OCI-LY1 (cell line): ENCODE data around the gene TIE1.

Experiments used
- H2AFZ ChIP-seq: fragments of 200-600 bp; sonication (generic), shearing (Covaris generic); 2 replicates; pipeline ENCODE4 v1.6.0; 2014; ENCODE audit warnings: antibody characterized with exemption, mild to moderate bottlenecking, low read length
- H3F3A ChIP-seq: fragments of 200-600 bp; sonication (generic), shearing (Covaris generic); 2 replicates; pipeline ENCODE4 v1.6.0; 2014; ENCODE audit warnings: mild to moderate bottlenecking, antibody characterized with exemption, low read length, moderate library complexity; ENCODE audit not compliant: insufficient read depth
- H3K27ac ChIP-seq: fragments of 200-600 bp; sonication (generic); 2 replicates; pipeline ENCODE4 v1.5.1; 2014; ENCODE audit warnings: low read length, mixed run types, mild to moderate bottlenecking, low read depth; ENCODE audit not compliant: poor library complexity, severe bottlenecking
- H3K27me3 ChIP-seq: fragments of 200-600 bp; sonication (generic); 2 replicates; pipeline ENCODE4 v1.6.0; 2014; ENCODE audit warnings: antibody characterized with exemption, mild to moderate bottlenecking, low read length, moderate library complexity; ENCODE audit not compliant: insufficient read depth
- H3K36me3 ChIP-seq: fragments of 200-600 bp; sonication (generic); 2 replicates; pipeline ENCODE4 v1.6.1; 2014; ENCODE audit warnings: mild to moderate bottlenecking, antibody characterized with exemption, low read length, moderate library complexity, mixed read lengths; ENCODE audit not compliant: insufficient read depth
- H3K4me1 ChIP-seq: fragments of 200-600 bp; sonication (generic); 2 replicates; pipeline ENCODE4 v1.5.1; 2014; ENCODE audit warnings: mild to moderate bottlenecking, low read length, moderate library complexity; ENCODE audit not compliant: insufficient read depth, severe bottlenecking
- H3K4me2 ChIP-seq: fragments of 200-600 bp; sonication (generic), shearing (Covaris generic); 2 replicates; pipeline ENCODE4 v1.6.1; 2014; ENCODE audit warnings: low read length
- H3K4me3 ChIP-seq: fragments of 200-600 bp; sonication (generic); 2 replicates; pipeline ENCODE4 v1.5.1; 2014; ENCODE audit warnings: low read length, low read depth, mild to moderate bottlenecking, mixed read lengths; ENCODE audit not compliant: poor library complexity, severe bottlenecking
- H3K79me2 ChIP-seq: fragments of 200-600 bp; shearing (Covaris generic); 2 replicates; pipeline ENCODE4 v1.6.1; 2016; ENCODE audit warnings: mixed run types, low read length, mixed read lengths; ENCODE audit not compliant: insufficient read depth
- H3K9ac ChIP-seq: fragments of 200-600 bp; sonication (generic), shearing (Covaris generic); 2 replicates; pipeline ENCODE4 v1.6.1; 2014; ENCODE audit warnings: mild to moderate bottlenecking, low read length, mixed read lengths
- H3K9me2 ChIP-seq: fragments of 200-600 bp; sonication (generic), shearing (Covaris generic); 2 replicates; pipeline ENCODE4 v1.6.1; 2014; ENCODE audit warnings: low read depth, mild to moderate bottlenecking, low read length, mixed read lengths
- H3K9me3 ChIP-seq: fragments of 200-600 bp; shearing (Covaris generic); 2 replicates; pipeline ENCODE4 v1.6.1; 2014; ENCODE audit warnings: low read length, mixed read lengths
- H4K20me1 ChIP-seq: fragments of 200-600 bp; sonication (generic), shearing (Covaris generic); 2 replicates; pipeline ENCODE4 v1.6.0; 2016; ENCODE audit warnings: mild to moderate bottlenecking, low read length; ENCODE audit not compliant: insufficient read depth
- EZH2 ChIP-seq: fragments of 200-600 bp; sonication (generic), shearing (Covaris generic); IDR thresholded peaks from 2 replicates; pipeline ENCODE4 v1.8.0; 2017; ENCODE audit warnings: borderline replicate concordance, mixed run types, mild to moderate bottlenecking, antibody characterized with exemption, low read length, moderate library complexity, mixed read lengths
- TF ChIP-seq, protein P1 (sequence below): fragments of 200-600 bp; sonication (generic), shearing (Covaris generic); IDR thresholded peaks from 2 replicates; pipeline ENCODE4 v1.5.1; 2017; ENCODE audit warnings: mild to moderate bottlenecking, antibody characterized with exemption, low read length, moderate library complexity, mixed read lengths

The TIE1 gene

DNA sequence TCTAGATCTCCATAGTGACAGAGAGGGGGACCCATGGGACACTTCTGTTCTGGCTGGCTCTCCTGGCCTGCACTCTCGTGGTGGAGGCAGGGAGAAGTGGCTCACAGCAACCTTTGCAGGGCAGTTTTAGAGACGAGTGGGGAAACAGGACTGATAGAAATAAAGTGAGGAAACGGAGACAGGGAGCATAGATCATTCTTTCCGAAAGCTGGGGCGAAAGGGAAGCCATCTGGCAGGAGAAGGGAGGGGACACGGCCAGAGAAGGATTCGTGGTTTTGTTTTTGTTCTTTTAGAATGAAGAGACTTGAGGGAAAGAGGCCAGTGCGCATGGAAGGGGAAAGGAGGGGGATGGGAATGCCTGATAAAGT, 3.5 kb downstream of the TIE1 start:
- no peaks in the 10 kb centered on the region for H3F3A ChIP-seq

DNA sequence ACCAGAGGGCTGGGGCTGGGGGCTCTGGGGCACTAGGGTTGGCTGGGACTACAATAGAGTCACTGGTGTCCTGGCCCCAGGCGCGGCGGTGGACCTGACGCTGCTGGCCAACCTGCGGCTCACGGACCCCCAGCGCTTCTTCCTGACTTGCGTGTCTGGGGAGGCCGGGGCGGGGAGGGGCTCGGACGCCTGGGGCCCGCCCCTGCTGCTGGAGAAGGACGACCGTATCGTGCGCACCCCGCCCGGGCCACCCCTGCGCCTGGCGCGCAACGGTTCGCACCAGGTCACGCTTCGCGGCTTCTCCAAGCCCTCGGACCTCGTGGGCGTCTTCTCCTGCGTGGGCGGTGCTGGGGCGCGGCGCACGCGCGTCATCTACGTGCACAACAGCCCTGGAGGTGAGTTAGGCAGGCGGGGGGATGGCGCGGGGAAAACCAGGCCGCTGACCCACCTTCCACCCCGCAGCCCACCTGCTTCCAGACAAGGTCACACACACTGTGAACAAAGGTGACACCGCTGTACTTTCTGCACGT, 4.1 kb downstream of the TIE1 start:
- Histone ChIP-seq H3K27ac (no peak overlapping the region), H3K36me3 (no peaks in the 10 kb centered on the region), H2AFZ (no peak overlapping the region), H3K9me3 (no peaks in the 10 kb centered on the region), H3K79me2 (no peaks in the 10 kb centered on the region), H3K27me3 (peaks cover 7% of the 10 kb centered on the region; the same call in 1 of the 2 replicates), H3K4me1 (no peaks in the 10 kb centered on the region), H3K4me2 (no peak overlapping the region), H3K9me2 (no peaks in the 10 kb centered on the region), H3K9ac (no peak overlapping the region), H3F3A (no peaks in the 10 kb centered on the region), H4K20me1 (no peaks in the 10 kb centered on the region), H3K4me3 (no peak overlapping the region)
- TF ChIP-seq, protein P1, sequence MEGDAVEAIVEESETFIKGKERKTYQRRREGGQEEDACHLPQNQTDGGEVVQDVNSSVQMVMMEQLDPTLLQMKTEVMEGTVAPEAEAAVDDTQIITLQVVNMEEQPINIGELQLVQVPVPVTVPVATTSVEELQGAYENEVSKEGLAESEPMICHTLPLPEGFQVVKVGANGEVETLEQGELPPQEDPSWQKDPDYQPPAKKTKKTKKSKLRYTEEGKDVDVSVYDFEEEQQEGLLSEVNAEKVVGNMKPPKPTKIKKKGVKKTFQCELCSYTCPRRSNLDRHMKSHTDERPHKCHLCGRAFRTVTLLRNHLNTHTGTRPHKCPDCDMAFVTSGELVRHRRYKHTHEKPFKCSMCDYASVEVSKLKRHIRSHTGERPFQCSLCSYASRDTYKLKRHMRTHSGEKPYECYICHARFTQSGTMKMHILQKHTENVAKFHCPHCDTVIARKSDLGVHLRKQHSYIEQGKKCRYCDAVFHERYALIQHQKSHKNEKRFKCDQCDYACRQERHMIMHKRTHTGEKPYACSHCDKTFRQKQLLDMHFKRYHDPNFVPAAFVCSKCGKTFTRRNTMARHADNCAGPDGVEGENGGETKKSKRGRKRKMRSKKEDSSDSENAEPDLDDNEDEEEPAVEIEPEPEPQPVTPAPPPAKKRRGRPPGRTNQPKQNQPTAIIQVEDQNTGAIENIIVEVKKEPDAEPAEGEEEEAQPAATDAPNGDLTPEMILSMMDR = no peak
- no peak for TF ChIP-seq EZH2

More for the DNA sequence above, 3.5 kb downstream of the TIE1 start:
- Histone ChIP-seq H3K4me3 (no peak overlapping the region), H3K27ac (no peak overlapping the region), H3K36me3 (no peaks in the 10 kb centered on the region), H3K4me1 (no peaks in the 10 kb centered on the region), H4K20me1 (no peaks in the 10 kb centered on the region), H2AFZ (no peak overlapping the region), H3K9me2 (no peaks in the 10 kb centered on the region), H3K9ac (no peak overlapping the region), H3K9me3 (no peaks in the 10 kb centered on the region), H3K79me2 (no peaks in the 10 kb centered on the region), H3K4me2 (no peak overlapping the region), H3K27me3 (peaks cover 7% of the 10 kb centered on the region; the same call in 1 of the 2 replicates)
- TF ChIP-seq EZH2 = no peak
- TF ChIP-seq, protein P1 = no peak

DNA sequence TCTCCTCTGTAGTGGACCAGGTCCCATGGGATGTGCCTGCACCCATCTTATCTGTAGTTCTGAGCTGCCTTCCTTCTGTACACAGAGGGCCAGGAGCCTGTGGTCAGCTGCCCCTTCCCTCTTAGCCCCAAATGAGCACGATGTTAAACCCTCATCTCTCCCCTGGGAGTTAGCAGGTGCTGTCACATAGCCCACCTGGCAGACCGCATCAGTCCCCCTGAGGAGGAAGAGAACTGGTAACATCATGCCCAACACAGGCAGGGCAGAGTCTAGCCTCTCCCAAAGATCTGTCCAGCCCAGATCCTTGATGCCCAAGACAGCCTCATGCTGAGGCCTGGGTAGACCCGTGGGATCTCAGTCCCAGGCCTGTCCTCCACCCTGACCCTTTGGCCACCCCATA, 4.7 kb downstream of the TIE1 start:
- Histone ChIP-seq H3K4me2 (no peak overlapping the region), H3K9ac (no peak overlapping the region), H3K4me3 (no peak overlapping the region), H2AFZ (no peak overlapping the region), H3K79me2 (no peaks in the 10 kb centered on the region), H3K27me3 (peaks cover 5% of the 10 kb centered on the region; the same call in 1 of the 2 replicates), H3K9me2 (no peaks in the 10 kb centered on the region), H3K36me3 (no peaks in the 10 kb centered on the region), H3K4me1 (no peaks in the 10 kb centered on the region), H4K20me1 (no peaks in the 10 kb centered on the region), H3F3A (no peaks in the 10 kb centered on the region), H3K27ac (no peak overlapping the region), H3K9me3 (no peaks in the 10 kb centered on the region)
- TF ChIP-seq, protein P1 = no peak
- TF ChIP-seq EZH2 = no peak
